OCI-LY7 (cell line): Measurements from ENCODE around the gene TTC33. TPM values are rescaled to one million over a fixed set of nuclear protein-coding genes. Genes with fewer than 3 reads are reported as not detected.

Experiments
- BruUV-seq: library from RNA; stranded (reverse); fragments of 400-500 nt; replicated peaks from 2 replicates; lab custom pipeline; 2021; lab: Mats Ljungman, UMichigan
- CTCF ChIA-PET: fragments of 300-600 bp; sonication (Branson Sonifier 250); formaldehyde crosslinking; loops from one replicate; lab custom pipeline; 2022; ENCODE audit warnings: antibody characterized with exemption; ENCODE audit not compliant: unreplicated experiment; lab: Charles Lee
- POLR2A ChIA-PET: fragments of 300-600 bp; sonication (Branson Sonifier 250); formaldehyde crosslinking; loops from one replicate; lab custom pipeline; 2022; ENCODE audit warnings: antibody characterized with exemption; lab: Charles Lee
- DNase-seq: peaks from one replicate; pipeline ENCODE4 v3.0.0-alpha.2; 2015; ENCODE audit warnings: low spot score
- H2AFZ ChIP-seq: fragments of 200-600 bp; sonication (generic), shearing (Covaris generic); 2 replicates; pipeline ENCODE4 v1.6.1; 2014; ENCODE audit warnings: mild to moderate bottlenecking, antibody characterized with exemption, low read length, moderate library complexity
- H3K27ac ChIP-seq: fragments of 200-600 bp; sonication (generic); 2 replicates; pipeline ENCODE4 v1.5.1; 2014; ENCODE audit warnings: mixed run types, low read depth, mild to moderate bottlenecking, moderate library complexity, low read length, inconsistent platforms; ENCODE audit not compliant: poor library complexity, severe bottlenecking
- H3K36me3 ChIP-seq: fragments of 200-600 bp; sonication (generic); 2 replicates; pipeline ENCODE4 v1.6.1; 2014; ENCODE audit warnings: mild to moderate bottlenecking, antibody characterized with exemption, low read length, moderate library complexity, mixed read lengths; ENCODE audit not compliant: insufficient read depth
- H3K4me1 ChIP-seq: fragments of 200-600 bp; sonication (generic); 2 replicates; pipeline ENCODE4 v1.5.1; 2014; ENCODE audit warnings: mild to moderate bottlenecking, low read length; ENCODE audit not compliant: insufficient read depth, poor library complexity, severe bottlenecking
- H3K4me2 ChIP-seq: fragments of 200-600 bp; sonication (generic); 2 replicates; pipeline ENCODE4 v1.6.1; 2014; ENCODE audit warnings: mild to moderate bottlenecking, low read length
- H3K4me3 ChIP-seq: fragments of 200-600 bp; sonication (generic); 2 replicates; pipeline ENCODE4 v1.5.1; 2014; ENCODE audit warnings: mild to moderate bottlenecking, low read depth, low read length; ENCODE audit not compliant: poor library complexity, severe bottlenecking
- H3K79me2 ChIP-seq: fragments of 200-600 bp; sonication (generic); 2 replicates; pipeline ENCODE4 v1.6.1; 2016; ENCODE audit warnings: low read depth, mild to moderate bottlenecking, low read length, moderate library complexity, mixed read lengths; ENCODE audit not compliant: insufficient read depth
- H3K9me2 ChIP-seq: fragments of 200-600 bp; sonication (generic); 2 replicates; pipeline ENCODE4 v1.6.1; 2016; ENCODE audit warnings: mild to moderate bottlenecking, low read length, mixed read lengths; ENCODE audit not compliant: insufficient read depth
- H3K9me3 ChIP-seq: fragments of 200-600 bp; sonication (generic); 2 replicates; pipeline ENCODE4 v1.6.1; 2014; ENCODE audit warnings: mild to moderate bottlenecking, mixed run types, low read length, mixed read lengths
- H4K20me1 ChIP-seq: fragments of 200-600 bp; sonication (generic); 2 replicates; pipeline ENCODE4 v1.6.1; 2014; ENCODE audit warnings: mild to moderate bottlenecking, antibody characterized with exemption, low read length, moderate library complexity, mixed read lengths; ENCODE audit not compliant: insufficient read depth
- EZH2phosphoT487 ChIP-seq: fragments of 200-600 bp; sonication (generic); IDR thresholded peaks from 2 replicates; pipeline ENCODE4 v1.6.1; 2018; ENCODE audit warnings: low read depth, borderline replicate concordance, mild to moderate bottlenecking, mixed run types, antibody characterized with exemption, low read length, moderate library complexity, mixed read lengths
- intact Hi-C: fragments of 100-400 bp; cut with micrococcal nuclease; formaldehyde crosslinking; loops from one replicate; pipeline ENCODE4 v1.10.0; 2022; ENCODE audit not compliant: unreplicated experiment
- total RNA-seq, 2 experiments: library from RNA; depleted of rRNA in 1 of 2; stranded (reverse); fragments of >200 nt in 1 of 2; shearing (Covaris generic) in 1 of 2; gene quantifications; 2 replicates each; pipeline ENCODE4 v1.2.3, GENCODE V29; 2014 to 2022
- TF ChIP-seq, protein P1 (sequence below): fragments of 200-600 bp; sonication (generic); conservative IDR thresholded peaks from 2 replicates; pipeline ENCODE4 v1.5.1; 2014; ENCODE audit warnings: mild to moderate bottlenecking, antibody characterized with exemption, low read length, moderate library complexity, mixed read lengths

TTC33 gene
- total RNA-seq, 2 experiments from 2014 or later = 15.9 to 20.5 TPM

DNA sequence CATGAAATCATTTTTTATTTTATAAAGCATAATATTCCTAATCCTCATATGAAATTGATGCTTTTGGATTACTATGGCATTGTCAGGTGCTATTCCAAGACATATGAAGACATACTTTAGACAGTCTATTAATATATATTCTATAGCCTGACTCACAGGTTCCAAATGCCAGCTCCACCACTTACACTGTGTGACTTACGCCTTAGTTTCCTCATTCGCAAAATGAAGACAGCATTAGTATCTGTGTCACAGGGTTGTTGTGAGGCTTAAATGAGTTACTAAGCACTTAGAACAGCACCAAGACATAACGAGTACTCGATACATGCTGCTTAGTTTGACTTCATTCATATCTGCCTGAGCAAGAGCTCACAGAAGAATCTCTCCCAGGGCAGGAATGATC lies 208.2 kb downstream of the TTC33 start:
- Histone ChIP-seq H3K79me2 (no peaks in the 10 kb centered on the region), H3K4me2 (no peak overlapping the region), H3K9me2 (no peaks in the 10 kb centered on the region), H4K20me1 (no peaks in the 10 kb centered on the region), H3K9me3 (no peaks in the 10 kb centered on the region), H3K4me3 (no peak overlapping the region), H3K27ac (no peak overlapping the region), H2AFZ (no peak overlapping the region), H3K4me1 (no peaks in the 10 kb centered on the region), H3K36me3 (no peaks in the 10 kb centered on the region)
- BruUV-seq = no TSS peak
- TF ChIP-seq, protein P1, sequence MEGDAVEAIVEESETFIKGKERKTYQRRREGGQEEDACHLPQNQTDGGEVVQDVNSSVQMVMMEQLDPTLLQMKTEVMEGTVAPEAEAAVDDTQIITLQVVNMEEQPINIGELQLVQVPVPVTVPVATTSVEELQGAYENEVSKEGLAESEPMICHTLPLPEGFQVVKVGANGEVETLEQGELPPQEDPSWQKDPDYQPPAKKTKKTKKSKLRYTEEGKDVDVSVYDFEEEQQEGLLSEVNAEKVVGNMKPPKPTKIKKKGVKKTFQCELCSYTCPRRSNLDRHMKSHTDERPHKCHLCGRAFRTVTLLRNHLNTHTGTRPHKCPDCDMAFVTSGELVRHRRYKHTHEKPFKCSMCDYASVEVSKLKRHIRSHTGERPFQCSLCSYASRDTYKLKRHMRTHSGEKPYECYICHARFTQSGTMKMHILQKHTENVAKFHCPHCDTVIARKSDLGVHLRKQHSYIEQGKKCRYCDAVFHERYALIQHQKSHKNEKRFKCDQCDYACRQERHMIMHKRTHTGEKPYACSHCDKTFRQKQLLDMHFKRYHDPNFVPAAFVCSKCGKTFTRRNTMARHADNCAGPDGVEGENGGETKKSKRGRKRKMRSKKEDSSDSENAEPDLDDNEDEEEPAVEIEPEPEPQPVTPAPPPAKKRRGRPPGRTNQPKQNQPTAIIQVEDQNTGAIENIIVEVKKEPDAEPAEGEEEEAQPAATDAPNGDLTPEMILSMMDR = no peak
- no peak for TF ChIP-seq EZH2phosphoT487
- ChIA-PET POLR2A (interaction anchor here (0.7 kb wide), 1 partner anchor 506 kb away, joined by 3 read pairs; no protein-coding TSS in a partner anchor), CTCF (no interaction called here)
- intact Hi-C loops = no loop called here
- no peak for DNase-seq

DNA sequence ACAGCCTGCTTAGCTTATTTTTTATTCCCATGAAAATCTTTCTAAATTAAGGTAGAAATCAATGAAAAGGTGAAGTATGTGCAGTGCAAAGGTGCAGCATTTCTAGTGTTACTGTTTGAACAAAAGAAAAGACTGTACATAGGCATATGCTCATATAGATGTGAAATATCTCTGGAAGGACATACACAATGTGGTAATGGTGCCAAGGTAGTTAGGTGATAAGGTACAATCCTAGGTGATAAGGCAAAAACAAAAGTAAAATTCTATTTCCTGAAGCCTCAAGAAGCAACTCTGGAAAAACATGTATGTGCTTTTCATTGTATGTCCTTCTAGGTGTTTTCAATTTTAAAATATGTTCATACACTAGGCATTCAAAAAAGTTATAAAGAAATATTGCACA lies 215.5 kb downstream of the TTC33 start:
- Histone ChIP-seq H3K4me3 (no peak overlapping the region), H3K27ac (no peak overlapping the region), H3K9me2 (no peaks in the 10 kb centered on the region), H2AFZ (no peak overlapping the region), H3K4me2 (no peak overlapping the region), H3K4me1 (no peaks in the 10 kb centered on the region), H3K79me2 (no peaks in the 10 kb centered on the region), H3K36me3 (no peaks in the 10 kb centered on the region), H3K9me3 (no peaks in the 10 kb centered on the region), H4K20me1 (no peaks in the 10 kb centered on the region)
- CTCF ChIA-PET = no interaction called here
- intact Hi-C loops = no loop called here
- no peak for DNase-seq
- no peak for TF ChIP-seq EZH2phosphoT487
- TF ChIP-seq, protein P1 = no peak
- BruUV-seq = no TSS peak
- POLR2A ChIA-PET = interaction anchor here (0.6 kb wide), 1 partner anchor 11 kb away, joined by 3 read pairs; no protein-coding TSS in a partner anchor

DNA sequence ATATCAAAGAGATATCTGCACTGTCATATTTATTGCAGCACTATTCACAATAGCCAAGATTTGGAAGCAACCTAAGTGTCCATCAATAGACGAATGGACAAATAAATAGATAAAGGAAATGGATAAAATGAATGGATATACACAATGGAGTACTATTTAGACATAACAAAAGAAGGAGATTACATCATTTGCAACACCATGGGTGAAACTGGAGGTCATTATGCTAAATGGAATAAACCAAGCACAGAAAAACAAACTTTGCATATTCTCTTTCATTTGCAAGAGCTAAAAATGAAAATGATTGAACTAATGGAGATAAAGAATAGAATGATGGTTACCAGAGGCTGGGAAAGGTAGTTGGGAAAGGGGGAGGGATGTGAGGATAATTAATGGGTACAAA lies 231.1 kb downstream of the TTC33 start:
- Histone ChIP-seq H3K9me3 (no peaks in the 10 kb centered on the region), H4K20me1 (no peaks in the 10 kb centered on the region), H2AFZ (no peak overlapping the region), H3K4me2 (no peak overlapping the region), H3K79me2 (no peaks in the 10 kb centered on the region), H3K9me2 (no peaks in the 10 kb centered on the region), H3K4me3 (no peak overlapping the region), H3K4me1 (no peaks in the 10 kb centered on the region), H3K27ac (no peak overlapping the region), H3K36me3 (no peaks in the 10 kb centered on the region)
- ChIA-PET CTCF (no interaction called here), POLR2A (no interaction called here)
- BruUV-seq = no TSS peak
- intact Hi-C loops = no loop called here
- TF ChIP-seq, protein P1 = no peak
- no peak for TF ChIP-seq EZH2phosphoT487
- no peak for DNase-seq
